Panc1 (cell line): ENCODE data around the gene ACACB. TPM values are rescaled to one million over a fixed set of nuclear protein-coding genes. Genes with fewer than 3 reads are reported as not detected.

Source experiments
- ATAC-seq: fragments of 200-7000 bp; cut with Tn5 transposase; 2 replicates; pipeline ENCODE4 v1.9.1; 2020; ENCODE audit warnings: mild to moderate bottlenecking, moderate library complexity
- BruUV-seq: library from RNA; stranded (reverse); fragments of 400-500 nt; replicated peaks from 2 replicates; lab custom pipeline; 2021; lab: Mats Ljungman, UMichigan
- CTCF ChIA-PET: fragments of 300-600 bp; sonication (Branson Sonifier 250); formaldehyde crosslinking; loops from one replicate; lab custom pipeline; 2022; ENCODE audit warnings: antibody characterized with exemption; lab: Charles Lee
- POLR2A ChIA-PET: fragments of 300-600 bp; sonication (Branson Sonifier 250); formaldehyde crosslinking; loops from one replicate; lab custom pipeline; 2022; ENCODE audit warnings: antibody characterized with exemption; lab: Charles Lee
- DNase-seq: peaks from one replicate; pipeline ENCODE4 v3.0.0-alpha.2; 2010; ENCODE audit warnings: low read depth, low spot score
- H3K27ac ChIP-seq: 2 replicates; pipeline ENCODE4 v1.5.1; 2011; ENCODE audit warnings: mild to moderate bottlenecking, low read length, inconsistent platforms
- H3K27me3 ChIP-seq: fragments of 200-500 bp; sonication (Bioruptor generic); 2 replicates; pipeline ENCODE4 v1.6.0; 2014; ENCODE audit warnings: low read length, inconsistent platforms; ENCODE audit not compliant: control insufficient read depth, insufficient read depth
- H3K36me3 ChIP-seq: fragments of 200-500 bp; sonication (Bioruptor generic); 2 replicates; pipeline ENCODE4 v1.5.1; 2014; ENCODE audit warnings: inconsistent platforms, mild to moderate bottlenecking, low read length, moderate library complexity; ENCODE audit not compliant: control insufficient read depth, insufficient read depth
- H3K4me1 ChIP-seq: 2 replicates; pipeline ENCODE4 v1.5.1; 2011; ENCODE audit warnings: inconsistent platforms, mild to moderate bottlenecking, low read length, moderate library complexity; ENCODE audit not compliant: control insufficient read depth, insufficient read depth
- H3K4me3 ChIP-seq, 2 experiments: 2 replicates each; pipeline ENCODE4 v1.5.1; 2011 to 2012; ENCODE audit warnings: low read depth in 2 of 2, low read length in 2 of 2, mild to moderate bottlenecking in 2 of 2, inconsistent platforms in 1 of 2, moderate library complexity in 1 of 2
- H3K9me3 ChIP-seq: fragments of 200-500 bp; sonication (Bioruptor generic); 2 replicates; pipeline ENCODE4 v1.5.1; 2014; ENCODE audit warnings: low read depth, mild to moderate bottlenecking, inconsistent platforms, low read length, moderate library complexity; ENCODE audit not compliant: control insufficient read depth, insufficient read depth
- CTCF ChIP-seq: fragments of 450-650 bp; IDR thresholded peaks from 2 replicates; pipeline ENCODE4 v1.5.1; 2017; ENCODE audit warnings: mild to moderate bottlenecking
- POLR2AphosphoS5 ChIP-seq: IDR thresholded peaks from 2 replicates; pipeline ENCODE4 v1.6.1; 2012; ENCODE audit warnings: mild to moderate bottlenecking, low read depth, low read length, moderate library complexity
- REST ChIP-seq, 2 experiments: IDR thresholded peaks; 2 replicates each; pipeline ENCODE4 v1.6.1; 2011 to 2012; ENCODE audit warnings: low read depth in 2 of 2, control low read depth in 1 of 2, low read length in 1 of 2, mild to moderate bottlenecking in 1 of 2, moderate library complexity in 1 of 2; ENCODE audit not compliant: insufficient read depth in 1 of 2
- SIN3A ChIP-seq: IDR thresholded peaks from 2 replicates; pipeline ENCODE4 v1.6.1; 2012; ENCODE audit warnings: low read depth, mild to moderate bottlenecking, low read length, moderate library complexity, borderline replicate concordance; ENCODE audit not compliant: insufficient read depth
- TCF7L2 ChIP-seq: IDR thresholded peaks from 2 replicates; pipeline ENCODE4 v1.6.1; 2011; ENCODE audit warnings: mild to moderate bottlenecking, low read depth, low read length, inconsistent platforms
- in situ Hi-C: cut with HindIII; loops from 2 replicates; pipeline ENCODE4 v1.10.0; 2016; ENCODE audit warnings: low sequenced_read_pairs, low pct_unique_long_range_greater_than_20kb
- intact Hi-C: fragments of 100-400 bp; cut with micrococcal nuclease; formaldehyde crosslinking; loops from one replicate; pipeline ENCODE4 v1.10.0; 2022; ENCODE audit not compliant: unreplicated experiment
- total RNA-seq: library from RNA; stranded (reverse); gene quantifications from one replicate; pipeline ENCODE4 v1.2.1, GENCODE V29; 2021; ENCODE audit not compliant: unreplicated experiment

ACACB gene
- total RNA-seq, 1 experiment from 2014 or later: 12.3 TPM

- no peaks in the 10 kb centered on the region for H3K36me3 ChIP-seq
- no peak for DNase-seq
- peaks cover 7% of the 10 kb centered on the region; the same call in 1 of the 2 replicates for H3K9me3 ChIP-seq
- POLR2A ChIA-PET: no interaction called here
- TF ChIP-seq TCF7L2: no peak
- TF ChIP-seq REST (IDR thresholded peaks at IDR 0.05; ENCODE audit: insufficient read depth in 1 of 2, low read depth in 2 of 2, low read length in 1 of 2): no peak
- TF ChIP-seq POLR2AphosphoS5: no peak
- TF ChIP-seq SIN3A: no peak
- TF ChIP-seq CTCF: no peak
- in situ Hi-C loops: no loop called here
- no peak overlapping the region for H3K27ac ChIP-seq
- CTCF ChIA-PET: no interaction called here
- BruUV-seq: no TSS peak
- H3K4me1 ChIP-seq: no peaks in the 10 kb centered on the region
- H3K4me3 ChIP-seq: no peak overlapping the region
- H3K27me3 ChIP-seq: no peaks in the 10 kb centered on the region
- intact Hi-C loops: loop anchor here (10.0 kb wide), 1 partner anchor 136 kb away; the partner anchor contains the start of gene ACACB
- ATAC-seq: no peak
Observed at GRCh38 chr12:109250523-109250922, 134.1 kb downstream of the ACACB start.

GRCh38 chr12:109252799-109253198 lies 136.4 kb downstream of the ACACB start:
- Histone ChIP-seq H3K9me3 (peaks cover 7% of the 10 kb centered on the region; the same call in 1 of the 2 replicates), H3K36me3 (no peaks in the 10 kb centered on the region), H3K27ac (no peak overlapping the region), H3K4me1 (no peaks in the 10 kb centered on the region), H3K27me3 (no peaks in the 10 kb centered on the region), H3K4me3 (no peak overlapping the region)
- in situ Hi-C loops (no loop called here), intact Hi-C loops (loop anchor here (10.0 kb wide), 1 partner anchor 138 kb away; the partner anchor contains the start of gene ACACB)
- CTCF ChIA-PET: no interaction called here
- POLR2A ChIA-PET: no interaction called here
- ATAC-seq (no peak), DNase-seq (no peak)
- no TSS peak for BruUV-seq
- TF ChIP-seq CTCF: no peak
- TF ChIP-seq REST (IDR thresholded peaks at IDR 0.05; ENCODE audit: insufficient read depth in 1 of 2, low read depth in 2 of 2, low read length in 1 of 2): no peak
- TF ChIP-seq TCF7L2: no peak
- TF ChIP-seq POLR2AphosphoS5: no peak
- TF ChIP-seq SIN3A: no peak
